Mammary epithelial cell (primary cell): ENCODE measurements around the gene RDH8.

Experiments used
- EZH2 ChIP-seq: IDR thresholded peaks from 2 replicates; pipeline ENCODE4 v1.6.1; 2012; ENCODE audit warnings: low read length, inconsistent platforms, borderline replicate concordance
- TF ChIP-seq, protein P1 (sequence below), 2 donors: IDR thresholded peaks in 1 of 2; conservative IDR thresholded peaks in 1 of 2; 2 replicates each; pipeline ENCODE4 v1.5.1; 2011 to 2012; ENCODE audit warnings: inconsistent platforms in 2 of 2, low read length in 2 of 2, mild to moderate bottlenecking in 2 of 2, control low read depth in 1 of 2, low read depth in 1 of 2; ENCODE audit not compliant: insufficient read depth in 1 of 2; ENCODE audit errors: extremely low read depth in 1 of 2

DNA sequence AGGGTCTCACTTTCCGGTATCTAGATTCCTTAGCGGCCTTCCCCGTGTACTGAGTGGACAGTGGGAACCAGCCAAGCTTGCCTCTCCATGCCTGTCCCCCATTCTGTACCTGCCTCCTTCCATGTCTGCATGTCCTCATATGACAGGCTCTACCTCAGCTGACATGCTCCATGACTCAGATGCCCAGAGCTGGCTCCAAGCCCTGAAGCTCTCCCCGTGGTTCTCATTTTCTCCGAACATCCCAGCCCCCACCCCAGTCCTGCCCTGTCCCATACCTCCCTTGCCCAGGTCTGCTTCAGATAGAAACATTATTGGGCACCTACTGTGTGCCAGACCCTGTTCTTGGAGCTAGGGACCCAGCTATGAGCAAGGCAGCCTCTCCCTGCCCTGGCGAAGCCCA, 55.8 kb downstream of the RDH8 start:
- TF ChIP-seq, protein P1, sequence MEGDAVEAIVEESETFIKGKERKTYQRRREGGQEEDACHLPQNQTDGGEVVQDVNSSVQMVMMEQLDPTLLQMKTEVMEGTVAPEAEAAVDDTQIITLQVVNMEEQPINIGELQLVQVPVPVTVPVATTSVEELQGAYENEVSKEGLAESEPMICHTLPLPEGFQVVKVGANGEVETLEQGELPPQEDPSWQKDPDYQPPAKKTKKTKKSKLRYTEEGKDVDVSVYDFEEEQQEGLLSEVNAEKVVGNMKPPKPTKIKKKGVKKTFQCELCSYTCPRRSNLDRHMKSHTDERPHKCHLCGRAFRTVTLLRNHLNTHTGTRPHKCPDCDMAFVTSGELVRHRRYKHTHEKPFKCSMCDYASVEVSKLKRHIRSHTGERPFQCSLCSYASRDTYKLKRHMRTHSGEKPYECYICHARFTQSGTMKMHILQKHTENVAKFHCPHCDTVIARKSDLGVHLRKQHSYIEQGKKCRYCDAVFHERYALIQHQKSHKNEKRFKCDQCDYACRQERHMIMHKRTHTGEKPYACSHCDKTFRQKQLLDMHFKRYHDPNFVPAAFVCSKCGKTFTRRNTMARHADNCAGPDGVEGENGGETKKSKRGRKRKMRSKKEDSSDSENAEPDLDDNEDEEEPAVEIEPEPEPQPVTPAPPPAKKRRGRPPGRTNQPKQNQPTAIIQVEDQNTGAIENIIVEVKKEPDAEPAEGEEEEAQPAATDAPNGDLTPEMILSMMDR (conservative IDR thresholded peaks at IDR 0.05 in 1 of 2, IDR thresholded peaks at IDR 0.05 in 1 of 2; ENCODE audit: extremely low read depth in 1 of 2, insufficient read depth in 1 of 2, low read depth in 1 of 2, low read length in 2 of 2): no peak
- TF ChIP-seq EZH2: no peak
